Measurements from ENCODE around the gene DDX56.
"Not testable (repeated sequence)": the region's sequence is repeated elsewhere in the genome, so short reads cannot be mapped to it uniquely, and the experiment has no call there.

The DDX56 gene

DNA sequence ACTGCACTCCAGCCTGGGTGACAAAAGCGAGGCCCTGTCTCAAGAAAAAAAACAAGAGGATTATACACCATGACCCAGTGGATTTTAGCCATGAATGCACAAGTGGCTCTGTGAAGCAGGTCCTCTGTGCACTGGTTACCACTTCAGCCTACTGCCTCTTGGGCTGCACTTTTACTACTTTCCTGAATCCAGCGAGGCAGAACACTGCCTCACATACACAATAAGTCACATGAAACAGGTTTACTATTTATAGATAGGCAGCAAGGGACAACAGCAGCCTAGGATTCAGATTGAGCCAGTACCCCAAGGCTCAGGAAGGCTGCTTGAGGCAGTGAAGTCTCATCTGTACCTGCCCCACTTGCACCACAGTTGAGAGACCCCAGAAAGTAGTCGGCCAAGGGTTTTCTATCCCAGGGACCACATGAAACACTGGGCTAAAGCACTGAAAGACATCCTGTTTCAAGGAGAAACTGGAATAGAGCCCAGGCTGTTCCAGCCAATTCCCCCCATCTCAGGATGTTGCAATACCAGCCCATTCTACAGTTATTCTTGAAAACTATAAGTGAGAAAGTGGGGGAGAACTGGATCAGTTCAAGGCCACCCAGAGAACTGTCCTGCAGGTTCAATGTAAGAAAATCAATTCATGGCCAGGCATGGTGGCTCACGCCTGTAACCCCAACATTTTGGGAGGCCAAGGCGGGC lies 22.4 kb upstream of the DDX56 start:
- DNase-seq: no peak

DNA sequence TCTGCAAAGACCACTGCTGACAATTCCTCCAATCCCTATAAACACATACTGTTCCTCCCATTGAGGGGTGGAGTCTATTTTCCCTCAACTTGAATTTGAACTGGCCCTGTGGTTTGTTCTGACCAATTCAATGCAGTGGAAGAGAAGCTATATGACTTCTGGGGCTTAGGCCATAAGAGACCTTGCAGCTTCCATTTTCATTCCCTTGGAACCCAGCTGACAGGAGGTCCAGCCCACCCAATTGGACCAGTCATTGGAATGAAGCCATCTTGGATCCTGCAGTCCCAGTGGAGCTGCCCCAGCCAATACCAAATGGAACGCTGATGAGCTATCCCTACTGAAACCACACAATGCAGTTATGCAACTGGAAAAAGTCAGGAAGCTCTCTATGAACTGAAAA lies 17.2 kb upstream of the DDX56 start:
- no peak for DNase-seq

DNA sequence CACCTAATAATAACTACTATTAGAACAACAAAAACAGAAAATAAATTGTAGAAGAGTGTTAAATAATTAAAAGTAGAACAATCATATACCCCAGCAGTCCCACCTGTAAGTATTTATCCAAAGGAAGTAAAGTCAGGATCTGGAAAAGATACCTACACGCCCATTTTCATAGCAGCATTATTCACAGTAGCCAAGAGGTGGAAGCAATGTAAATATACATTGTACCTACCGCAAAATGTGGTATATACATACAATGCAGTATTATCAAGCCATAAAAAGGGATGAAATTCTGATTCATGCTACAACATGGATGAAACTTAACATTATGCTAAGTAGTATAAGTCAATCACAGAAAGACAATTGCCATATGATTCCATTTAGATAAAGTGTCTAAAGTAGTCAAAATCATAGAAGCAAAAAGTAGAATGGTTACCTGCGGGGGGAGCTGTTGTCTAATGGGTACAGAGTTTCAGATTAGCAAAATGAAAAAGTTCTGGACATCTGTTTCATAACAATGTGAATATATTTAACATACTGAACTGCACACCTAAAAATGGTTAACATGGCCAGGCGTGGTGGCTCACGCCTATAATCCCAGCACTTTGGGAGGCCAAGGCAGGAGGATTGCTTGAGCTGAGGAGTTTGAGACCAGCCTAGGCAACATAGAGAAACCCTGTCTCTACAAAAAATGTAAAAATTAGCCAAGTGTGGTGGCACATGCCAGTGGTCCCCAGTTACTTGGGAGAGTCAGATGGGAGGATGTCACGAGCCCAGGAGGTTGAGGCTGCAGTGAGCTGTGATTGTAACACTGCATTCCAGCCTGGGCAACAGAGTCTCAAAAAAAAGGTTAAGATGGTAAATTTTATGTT lies 14.4 kb upstream of the DDX56 start:
- DNase-seq: peak; percentile 77 to 79

DNA sequence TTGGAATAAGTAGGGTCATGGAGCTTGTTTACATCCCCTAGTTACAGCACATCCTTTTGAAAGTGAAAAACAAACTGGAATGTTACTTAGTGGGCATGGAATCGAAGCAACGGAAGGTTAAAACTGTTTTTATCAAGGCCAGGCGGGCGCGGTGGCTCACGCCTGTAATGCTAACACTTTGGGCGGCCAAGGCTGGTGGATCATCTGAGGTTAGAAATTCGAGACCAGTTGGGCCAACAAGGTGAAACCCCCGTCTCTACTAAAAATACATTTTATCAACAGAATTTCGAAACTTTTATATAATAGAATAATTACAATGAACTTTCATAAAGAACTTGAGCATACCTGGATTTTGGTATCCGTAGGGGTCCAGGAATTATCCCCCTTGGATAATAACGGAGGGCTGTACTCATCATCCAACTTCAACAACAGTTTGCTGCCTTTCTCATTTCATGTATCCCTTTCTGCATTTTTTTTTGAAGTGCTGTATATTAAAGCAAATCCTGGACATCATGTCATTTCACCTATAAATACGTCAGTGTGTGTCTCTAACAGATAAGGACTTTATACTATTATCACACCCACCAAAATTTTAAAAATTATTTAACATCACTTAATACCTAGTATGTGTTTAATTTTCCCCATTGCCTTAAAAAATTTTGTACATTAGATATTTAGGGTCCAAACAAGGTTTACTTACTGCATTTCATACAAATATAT lies 9.6 kb upstream of the DDX56 start:
- DNase-seq: no peak

DNA sequence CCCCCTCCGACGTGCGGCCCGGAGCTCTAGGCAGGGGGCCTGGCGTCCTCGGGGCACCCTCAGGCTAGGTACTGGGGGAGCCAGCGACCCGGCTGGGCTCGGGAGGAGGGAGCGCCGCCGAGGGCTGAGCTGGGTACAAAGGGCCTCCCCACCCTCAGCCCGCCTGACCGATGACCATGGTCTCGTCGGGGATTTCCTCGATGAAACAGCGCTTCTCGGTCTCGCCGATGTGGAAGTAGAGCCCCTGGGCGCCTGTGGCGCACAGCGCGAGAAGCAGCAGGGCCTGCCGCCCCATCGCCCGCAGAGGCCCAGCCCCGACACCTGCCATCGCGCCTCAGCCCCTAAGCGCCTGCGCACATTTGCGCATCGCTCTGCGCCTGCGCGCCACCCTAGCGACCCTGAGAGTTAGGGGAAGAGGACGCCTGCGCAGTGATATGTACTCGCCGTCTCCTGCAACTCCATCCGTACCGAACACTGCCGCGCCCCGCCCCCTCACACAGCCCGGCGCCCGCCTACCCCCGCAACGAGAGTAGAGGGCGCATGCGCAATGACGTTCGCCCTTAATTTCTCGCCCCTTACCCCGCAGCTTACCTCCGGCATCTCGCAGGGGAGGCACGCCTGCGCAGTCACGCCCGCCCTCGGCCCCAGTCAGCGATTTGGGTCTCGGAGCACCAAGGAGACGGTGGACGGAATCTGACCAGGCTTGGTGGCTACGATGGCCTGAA lies 8.3 kb upstream of the DDX56 start, which contains the start of gene TMED4:
Gene TMED4 (minus strand): TSS at position 353 of the 725 bp plus-strand sequence. CDS start 25 bp downstream, at position 328.
- DNase-seq: peak; percentile 99

DNA sequence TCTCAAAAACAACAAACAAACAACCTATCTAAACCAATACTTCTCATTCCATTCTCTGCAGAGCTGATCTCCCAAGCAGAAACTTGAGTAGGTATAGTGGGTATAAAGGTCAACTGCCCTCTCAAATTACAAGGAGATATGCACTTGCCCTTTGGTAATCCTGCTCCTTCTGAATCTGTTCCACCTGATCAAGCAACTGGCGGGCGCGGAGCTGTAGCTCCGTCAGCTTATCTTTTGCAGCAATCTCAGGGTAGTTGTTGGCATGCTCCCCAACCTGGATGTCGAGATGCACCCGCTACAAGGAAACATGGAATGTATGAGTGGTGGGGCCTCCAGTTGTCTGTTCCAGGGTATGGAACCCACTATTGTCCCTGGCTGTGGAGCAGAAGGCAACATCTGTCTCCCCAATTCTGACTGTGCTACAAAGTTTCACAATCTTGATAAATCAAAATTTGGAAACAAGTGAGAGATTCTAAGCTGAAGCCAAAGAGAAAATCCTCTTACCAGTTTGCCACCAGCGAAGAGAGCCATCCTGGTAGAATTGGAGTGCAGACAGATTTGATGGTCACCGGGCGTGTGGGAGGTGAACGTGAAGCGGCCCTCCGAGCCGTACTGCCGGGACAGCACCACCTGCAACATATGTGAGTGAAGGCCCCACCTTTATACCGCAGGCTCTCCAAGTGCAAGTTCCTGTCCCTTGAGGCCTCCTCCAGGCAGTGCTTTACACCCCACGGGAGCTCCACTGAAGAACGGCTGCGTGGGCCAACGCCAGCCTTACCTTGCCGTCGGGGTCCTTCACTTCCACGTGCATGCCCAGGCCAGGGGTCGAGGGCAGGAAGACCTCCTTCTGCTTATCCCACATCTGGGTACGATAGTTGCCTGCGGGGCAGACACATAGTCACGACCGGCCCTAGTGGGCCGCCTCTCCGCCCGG lies 7.5 kb upstream of the DDX56 start:
- no peak for DNase-seq

DNA sequence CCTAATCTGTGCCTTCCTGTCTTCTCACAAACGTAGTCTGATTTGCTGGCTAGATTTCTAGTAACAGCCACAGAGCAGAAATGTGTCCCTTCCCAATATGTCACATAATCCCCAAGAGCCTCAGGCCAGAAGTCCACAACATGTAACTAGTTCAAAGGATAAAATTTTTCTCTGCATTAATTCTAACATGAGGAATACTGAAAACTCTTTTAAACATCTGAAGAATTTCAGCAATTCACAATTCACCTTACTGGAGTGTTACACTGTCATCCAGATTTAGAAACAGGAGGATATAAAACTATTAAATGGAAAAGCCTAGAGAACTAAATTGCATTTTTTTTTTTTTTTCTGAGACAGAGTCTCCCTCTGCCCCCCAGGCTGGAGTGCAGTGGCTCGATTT lies 2.5 kb upstream of the DDX56 start:
- DNase-seq: no peak

DNA sequence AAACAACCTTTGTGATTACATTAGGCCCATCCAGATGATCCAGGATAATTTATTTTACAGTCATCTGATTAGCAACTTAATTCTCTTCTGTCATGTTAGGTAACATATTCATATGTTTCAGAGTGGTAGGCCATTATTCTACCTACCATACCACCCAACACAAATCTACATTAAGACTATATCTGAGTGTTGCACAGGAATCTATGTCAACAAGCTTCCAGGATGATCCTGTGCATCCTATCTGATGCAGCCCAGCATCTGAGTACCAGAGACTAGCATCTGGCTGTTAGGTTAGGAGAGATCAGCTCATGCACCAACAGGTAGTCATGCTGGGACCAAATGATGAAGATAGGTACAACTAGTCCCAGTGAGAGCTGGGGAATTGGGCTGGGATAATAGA lies 1.3 kb upstream of the DDX56 start:
- no peak for DNase-seq

DNA sequence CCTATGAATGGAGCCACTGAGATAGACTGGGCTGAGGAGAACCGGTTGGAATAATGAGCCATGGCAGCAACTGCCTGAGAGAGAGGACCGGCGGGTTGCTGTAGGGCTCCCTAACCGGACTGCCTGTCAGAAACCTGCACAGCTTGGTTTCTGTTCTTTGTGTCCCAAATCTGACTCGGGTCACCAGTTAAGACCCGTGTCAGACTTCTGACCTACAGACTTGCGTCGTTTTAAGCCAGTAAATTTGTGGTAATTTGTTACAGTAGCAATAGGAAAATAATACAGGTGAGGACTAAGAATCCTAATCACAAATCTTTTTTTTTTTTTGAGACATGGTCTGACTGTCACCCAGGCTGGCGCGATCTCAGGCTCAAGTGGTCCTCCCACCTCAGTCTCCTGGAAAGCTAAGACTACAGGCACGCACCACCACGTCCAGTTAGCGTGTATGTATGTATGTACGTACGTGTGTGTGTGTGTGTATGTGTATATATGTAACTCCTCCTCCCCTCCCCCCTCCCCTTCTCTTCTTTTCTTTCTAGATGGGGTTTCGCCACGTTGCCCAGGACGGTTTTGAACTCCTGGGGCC lies 672 bp upstream of the DDX56 start:
- DNase-seq: no peak

DNA sequence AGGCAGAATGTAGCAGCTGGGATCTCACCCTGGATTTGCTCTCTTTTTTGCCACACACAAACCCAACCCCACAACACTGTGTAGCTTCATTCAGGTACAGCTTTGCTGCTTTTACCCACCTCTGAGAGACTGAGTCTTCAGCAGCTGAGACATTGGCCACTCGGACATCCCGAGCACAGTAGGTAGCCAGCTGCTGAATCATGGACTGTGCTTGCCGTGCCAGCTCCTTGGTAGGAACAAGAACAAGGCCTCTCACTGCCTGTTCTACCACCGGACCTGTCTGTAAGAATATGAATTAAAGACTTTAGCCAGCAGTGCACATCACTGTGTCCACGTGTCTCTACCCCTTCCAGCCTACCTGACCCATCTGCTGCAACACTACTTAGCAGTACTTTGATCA lies 937 bp downstream of the DDX56 start:
- no peak for DNase-seq

DNA sequence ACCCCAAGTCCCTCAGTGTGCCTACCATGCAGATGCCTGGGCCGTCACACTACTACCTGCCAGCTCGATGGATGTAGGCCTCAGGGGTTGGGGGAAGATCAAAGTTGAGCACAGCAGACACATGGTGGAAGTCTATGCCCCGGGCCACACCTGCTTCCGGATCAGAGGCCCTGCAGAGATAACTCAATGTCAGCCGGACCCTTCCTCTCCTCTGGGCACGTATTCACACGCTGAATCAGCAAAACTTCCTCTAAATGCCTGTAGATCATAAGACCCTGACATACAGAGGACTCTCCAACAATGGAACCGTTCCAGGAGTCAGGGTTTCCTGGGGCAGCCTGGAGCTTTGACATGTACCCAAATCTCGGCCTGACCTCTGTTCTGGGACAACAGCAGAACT lies 3.7 kb downstream of the DDX56 start:
- DNase-seq: no peak

DNA sequence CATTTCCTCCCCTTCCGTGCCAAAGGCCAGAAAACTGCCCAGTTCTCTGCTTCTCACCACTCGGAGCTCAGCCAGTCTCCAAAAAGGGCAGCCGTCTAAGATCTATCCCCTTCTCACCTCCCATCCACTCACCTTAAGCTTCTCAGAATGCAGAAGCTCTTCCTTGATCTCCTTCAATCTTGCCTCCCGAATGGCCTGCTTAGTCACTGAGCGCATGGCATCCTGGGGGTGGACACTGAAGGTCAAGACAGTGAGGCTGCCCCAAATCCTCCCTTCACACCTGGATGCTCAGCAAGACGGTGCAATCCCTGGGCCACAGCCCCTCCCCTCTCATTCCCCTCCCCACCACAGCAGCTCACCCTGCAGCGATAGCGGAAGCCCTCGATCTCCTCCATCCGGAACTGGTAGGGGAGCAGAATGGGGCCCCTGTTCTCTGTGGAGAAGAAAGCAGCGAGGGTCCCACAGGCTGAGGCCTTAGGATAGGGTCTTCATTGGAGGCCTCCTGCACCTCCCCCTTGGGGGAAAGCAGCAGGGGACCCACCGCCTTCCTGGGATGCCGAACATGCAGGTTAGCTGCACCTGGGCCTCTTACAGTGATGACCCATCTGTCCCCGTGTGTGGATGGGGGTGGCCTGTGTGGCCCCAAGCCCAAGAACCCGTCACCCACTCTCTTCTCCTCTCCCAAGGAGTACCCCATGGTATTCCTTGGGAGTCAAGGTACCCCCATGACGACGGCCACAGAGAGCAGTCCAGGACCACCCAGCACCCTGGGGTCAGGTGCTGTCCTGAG lies 4.7 kb downstream of the DDX56 start:
- DNase-seq: no peak

DNA sequence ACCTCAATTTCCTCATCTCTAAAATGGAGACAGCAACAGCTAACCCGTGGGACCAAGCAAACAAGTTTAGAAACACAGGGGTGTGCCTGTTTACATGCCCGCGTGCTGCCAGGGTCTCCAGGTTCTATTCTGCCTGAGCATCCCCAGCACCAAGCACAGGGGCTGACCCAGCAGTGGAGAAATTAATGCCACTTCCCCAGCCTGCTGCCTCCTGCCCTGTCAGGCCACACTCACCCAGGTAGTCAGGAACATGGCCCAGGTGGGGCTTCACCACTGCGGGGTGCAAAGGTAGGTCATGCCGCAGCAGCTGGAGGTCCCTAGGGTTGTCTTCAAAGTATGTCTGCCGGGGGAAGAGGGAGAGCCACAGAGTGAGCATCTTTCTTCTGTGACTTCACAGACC lies 5.8 kb downstream of the DDX56 start:
- no peak for DNase-seq

DNA sequence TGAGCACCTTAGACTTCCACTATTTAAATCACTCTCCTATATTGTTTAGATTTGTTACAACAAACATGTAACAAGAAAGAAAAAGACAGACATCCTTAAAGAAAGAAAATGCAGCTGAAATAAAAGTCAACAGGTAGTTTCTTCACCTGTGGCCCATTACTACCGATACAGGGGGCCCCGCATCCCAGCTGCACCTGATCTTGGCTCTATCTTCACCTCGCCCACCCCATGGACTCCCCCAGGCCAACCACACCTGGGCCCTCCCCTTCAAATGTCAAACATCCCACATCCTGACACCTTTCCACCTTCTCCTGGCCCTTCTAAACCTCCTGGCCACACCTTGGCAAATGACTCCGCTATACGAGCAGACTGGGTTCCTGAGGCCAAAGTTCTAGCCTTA lies 7.0 kb downstream of the DDX56 start:
- DNase-seq: no peak

DNA sequence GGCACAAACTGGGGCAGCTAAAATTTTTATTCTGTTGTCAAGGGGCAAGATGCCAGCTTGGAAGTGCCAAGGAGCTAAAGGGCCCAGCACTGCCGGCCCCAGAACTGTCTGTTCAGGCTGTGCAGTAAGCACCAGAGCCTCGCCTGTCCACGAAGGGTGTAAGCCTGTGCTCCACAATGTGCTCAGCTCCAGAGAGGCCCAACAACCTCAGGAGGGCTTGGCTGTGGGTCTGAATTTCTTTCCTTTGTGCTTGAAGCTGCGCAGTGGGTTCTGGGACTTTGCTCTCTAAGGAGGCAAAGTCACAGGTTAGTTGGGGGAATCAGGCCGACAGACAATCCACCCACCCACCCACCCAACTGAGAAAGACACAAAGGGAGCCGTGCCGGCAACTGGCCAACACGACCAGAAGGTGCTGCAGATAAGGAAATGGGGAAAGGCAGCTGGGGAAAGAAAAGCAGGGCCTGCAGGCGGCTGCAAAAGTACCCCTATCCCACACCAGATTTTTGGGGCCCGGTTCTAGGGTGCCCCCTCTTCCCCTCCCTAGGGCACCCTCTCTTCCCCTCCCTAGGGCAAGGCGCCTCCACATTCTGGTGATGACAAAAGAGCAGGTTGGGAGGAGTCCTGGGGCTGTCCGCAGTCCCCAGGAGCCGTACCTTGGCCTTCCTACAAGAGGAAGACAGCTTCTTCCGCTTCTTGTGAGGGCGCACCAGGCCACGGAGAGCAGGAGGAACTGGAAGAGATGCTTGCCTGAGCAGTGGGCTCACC lies 7.7 kb downstream of the DDX56 start:
- no peak for DNase-seq

DNA sequence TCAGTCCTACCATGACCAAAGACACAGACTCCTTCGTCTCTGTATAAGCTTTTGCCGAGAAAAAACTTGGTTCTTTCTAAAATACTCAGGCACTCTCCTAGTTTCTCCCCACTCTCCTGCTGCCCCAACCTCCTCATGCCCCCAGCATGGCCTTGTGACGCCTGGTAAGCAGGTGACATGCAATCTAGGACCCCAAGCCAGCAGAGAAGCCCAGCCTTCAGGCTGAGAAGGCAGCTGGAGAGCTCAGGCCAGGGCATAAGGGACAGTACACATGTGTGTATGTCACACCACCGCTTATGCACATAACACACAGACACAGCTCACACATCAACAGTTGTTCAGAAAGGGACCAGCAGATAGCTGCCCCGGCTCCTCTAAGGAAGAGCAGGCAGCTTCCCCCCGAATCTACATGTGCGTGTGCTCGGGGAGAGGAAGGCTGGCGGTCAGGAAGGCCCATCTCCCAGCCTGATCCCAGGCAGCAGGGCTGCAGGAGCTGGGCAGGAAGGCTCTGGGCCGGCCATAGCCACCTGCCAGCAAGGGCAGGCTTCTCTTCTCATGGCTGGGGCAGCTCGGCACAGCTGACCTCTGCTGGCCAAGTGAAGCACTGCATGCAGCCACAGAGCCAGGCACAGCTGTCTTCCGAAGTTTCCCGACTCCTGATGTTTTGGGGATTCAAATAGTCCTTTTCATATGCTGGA lies 8.5 kb downstream of the DDX56 start:
- DNase-seq: peak; percentile 18 to 48

DNA sequence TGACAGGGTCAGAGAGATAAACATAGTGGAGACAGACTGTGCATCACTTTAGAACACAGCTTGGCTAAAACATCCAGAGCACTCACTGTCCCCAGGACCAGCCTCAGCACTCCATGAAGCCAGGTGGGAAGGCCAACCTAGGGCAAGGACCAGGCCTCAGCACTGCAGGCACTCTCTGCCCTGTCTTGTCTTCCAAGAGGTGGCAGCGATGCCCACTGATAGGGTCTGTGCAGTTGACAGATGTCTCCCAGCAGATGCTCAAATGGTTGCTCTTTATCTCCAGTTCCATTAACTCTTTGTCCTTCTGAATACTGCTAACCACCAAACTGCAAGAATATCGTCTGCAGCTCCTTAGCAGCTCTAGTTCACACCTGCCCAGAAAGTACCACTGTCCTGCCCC lies 9.1 kb downstream of the DDX56 start:
- no peak for DNase-seq

DNA sequence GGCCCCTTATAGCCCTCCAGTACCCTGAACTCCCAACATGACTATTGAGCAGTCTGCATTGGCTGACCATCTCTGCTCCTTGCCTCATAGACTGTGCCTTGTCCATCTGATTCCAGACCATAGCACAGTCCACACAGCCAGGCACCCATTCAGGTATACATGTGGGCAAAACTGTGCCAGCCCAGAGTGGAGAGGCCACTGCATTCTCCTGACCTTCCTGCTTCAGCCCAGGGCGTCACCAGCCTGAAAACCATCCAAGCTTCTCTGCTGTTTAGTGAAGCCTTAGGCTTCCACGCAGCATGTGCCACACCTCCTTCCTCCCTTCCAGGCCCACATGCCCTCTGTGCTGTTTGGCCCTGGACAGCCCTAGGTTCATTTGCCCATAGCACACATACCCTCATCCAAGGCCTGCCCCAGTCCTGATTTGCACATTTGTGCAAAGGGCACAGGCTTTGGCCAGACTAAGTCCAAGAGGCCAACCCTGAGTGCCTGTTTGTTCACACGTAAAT lies 10.5 kb downstream of the DDX56 start:
- no peak for DNase-seq

DNA sequence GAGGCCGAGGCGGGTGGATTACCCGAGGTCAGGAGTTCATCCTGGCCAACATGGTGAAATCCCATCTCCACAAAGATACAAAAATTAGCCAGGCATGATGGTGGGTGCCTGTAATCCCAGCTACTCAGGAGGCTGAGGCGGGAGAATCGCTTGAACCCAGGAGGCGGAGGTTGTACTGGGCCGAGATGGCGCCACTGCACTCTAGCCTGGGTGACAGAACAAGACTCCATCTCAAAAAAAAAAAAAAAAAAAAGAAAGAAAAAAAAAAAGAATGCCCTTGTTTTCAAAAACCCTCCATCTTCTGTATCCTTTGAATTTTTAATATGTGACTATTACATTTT lies 11.1 kb downstream of the DDX56 start:
- not testable (repeated sequence) for DNase-seq
